Measurements from ENCODE around the gene DGKQ. TPM values are rescaled to one million over a fixed set of nuclear protein-coding genes. Genes with fewer than 3 reads are reported as not detected.

DGKQ gene
- total and polyA plus RNA-seq, 2 of the 13 experiments (the other 11 are each of a cell fraction or from before 2014, with no cell fraction given) = 4.5 to 7.2 TPM

GRCh38 chr4:931960-932712 is 41.2 kb downstream of the DGKQ start, which contains the start of the genes GAK and TMEM175 (continued):
- TF ChIP-seq SMAD1 (CRISPR knock-in tag; IDR thresholded peaks at IDR 0.05; ENCODE audit: borderline replicate concordance, low read depth) = no peak
- TF ChIP-seq, protein P1, sequence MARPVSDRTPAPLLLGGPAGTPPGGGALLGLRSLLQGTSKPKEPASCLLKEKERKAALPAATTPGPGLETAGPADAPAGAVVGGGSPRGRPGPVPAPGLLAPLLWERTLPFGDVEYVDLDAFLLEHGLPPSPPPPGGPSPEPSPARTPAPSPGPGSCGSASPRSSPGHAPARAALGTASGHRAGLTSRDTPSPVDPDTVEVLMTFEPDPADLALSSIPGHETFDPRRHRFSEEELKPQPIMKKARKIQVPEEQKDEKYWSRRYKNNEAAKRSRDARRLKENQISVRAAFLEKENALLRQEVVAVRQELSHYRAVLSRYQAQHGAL (CRISPR knock-in tag; IDR thresholded peaks at IDR 0.05; ENCODE audit: not compliant biosample characterization) = no peak
- TF ChIP-seq RBM22 (optimal IDR thresholded peaks at IDR 0.05; ENCODE audit: low read length) = no peak
- TF ChIP-seq NFE2L2 (IDR thresholded peaks at IDR 0.05; ENCODE audit: low read length) = no peak
- 0 out of 2 replicates have a peak, but pooled peaks have one; percentile 58 for TF ChIP-seq ARID2 (CRISPR knock-in tag; IDR thresholded peaks at IDR 0.05; ENCODE audit: borderline replicate concordance)
- TF ChIP-seq, protein P2, sequence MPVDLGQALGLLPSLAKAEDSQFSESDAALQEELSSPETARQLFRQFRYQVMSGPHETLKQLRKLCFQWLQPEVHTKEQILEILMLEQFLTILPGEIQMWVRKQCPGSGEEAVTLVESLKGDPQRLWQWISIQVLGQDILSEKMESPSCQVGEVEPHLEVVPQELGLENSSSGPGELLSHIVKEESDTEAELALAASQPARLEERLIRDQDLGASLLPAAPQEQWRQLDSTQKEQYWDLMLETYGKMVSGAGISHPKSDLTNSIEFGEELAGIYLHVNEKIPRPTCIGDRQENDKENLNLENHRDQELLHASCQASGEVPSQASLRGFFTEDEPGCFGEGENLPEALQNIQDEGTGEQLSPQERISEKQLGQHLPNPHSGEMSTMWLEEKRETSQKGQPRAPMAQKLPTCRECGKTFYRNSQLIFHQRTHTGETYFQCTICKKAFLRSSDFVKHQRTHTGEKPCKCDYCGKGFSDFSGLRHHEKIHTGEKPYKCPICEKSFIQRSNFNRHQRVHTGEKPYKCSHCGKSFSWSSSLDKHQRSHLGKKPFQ (CRISPR knock-in tag; IDR thresholded peaks at IDR 0.05; ENCODE audit: insufficient replicate concordance) = peak; percentile 68
- no peak for TF ChIP-seq NCOA1 (CRISPR knock-in tag; IDR thresholded peaks at IDR 0.05)
- TF ChIP-seq HOXA3 (CRISPR knock-in tag; IDR thresholded peaks at IDR 0.05) = peak; percentile 96
- 0 out of 2 replicates have a peak, but pooled peaks have one; percentile 27 for TF ChIP-seq ZNF790 (CRISPR knock-in tag; IDR thresholded peaks at IDR 0.05; ENCODE audit: borderline replicate concordance)
- peak; percentile 86 for TF ChIP-seq SRY (CRISPR knock-in tag; IDR thresholded peaks at IDR 0.05)
- TF ChIP-seq ZFYVE20 (CRISPR knock-in tag; IDR thresholded peaks at IDR 0.05; ENCODE audit: borderline replicate concordance, low read depth) = no peak
- TF ChIP-seq GFI1 (CRISPR knock-in tag; IDR thresholded peaks at IDR 0.05; ENCODE audit: borderline replicate concordance) = no peak; the same call in 1 of the 2 replicates
- no peak; the same call in 1 of the 2 replicates for TF ChIP-seq NR2F2 (IDR thresholded peaks at IDR 0.05; ENCODE audit: borderline replicate concordance, low read depth)
- peak; percentile 80; the same call in 1 of the 2 replicates for TF ChIP-seq ZNF343 (CRISPR knock-in tag; IDR thresholded peaks at IDR 0.05)
- no peak for TF ChIP-seq ZNF773 (CRISPR knock-in tag; IDR thresholded peaks at IDR 0.05; ENCODE audit: borderline replicate concordance)
- TF ChIP-seq ZNF605 (CRISPR knock-in tag; IDR thresholded peaks at IDR 0.05) = peak; percentile 65; the same call in 1 of the 2 replicates
- peak; percentile 12; the same call in 1 of the 2 replicates for TF ChIP-seq ZKSCAN8 (CRISPR knock-in tag; IDR thresholded peaks at IDR 0.05; ENCODE audit: borderline replicate concordance)
- peak; percentile 70; the same call in 1 of the 2 replicates for TF ChIP-seq NRL (CRISPR knock-in tag; IDR thresholded peaks at IDR 0.05; ENCODE audit: borderline replicate concordance)
- no peak for TF ChIP-seq ZNF766 (CRISPR knock-in tag; IDR thresholded peaks at IDR 0.05; ENCODE audit: borderline replicate concordance)
- TF ChIP-seq, protein P3, sequence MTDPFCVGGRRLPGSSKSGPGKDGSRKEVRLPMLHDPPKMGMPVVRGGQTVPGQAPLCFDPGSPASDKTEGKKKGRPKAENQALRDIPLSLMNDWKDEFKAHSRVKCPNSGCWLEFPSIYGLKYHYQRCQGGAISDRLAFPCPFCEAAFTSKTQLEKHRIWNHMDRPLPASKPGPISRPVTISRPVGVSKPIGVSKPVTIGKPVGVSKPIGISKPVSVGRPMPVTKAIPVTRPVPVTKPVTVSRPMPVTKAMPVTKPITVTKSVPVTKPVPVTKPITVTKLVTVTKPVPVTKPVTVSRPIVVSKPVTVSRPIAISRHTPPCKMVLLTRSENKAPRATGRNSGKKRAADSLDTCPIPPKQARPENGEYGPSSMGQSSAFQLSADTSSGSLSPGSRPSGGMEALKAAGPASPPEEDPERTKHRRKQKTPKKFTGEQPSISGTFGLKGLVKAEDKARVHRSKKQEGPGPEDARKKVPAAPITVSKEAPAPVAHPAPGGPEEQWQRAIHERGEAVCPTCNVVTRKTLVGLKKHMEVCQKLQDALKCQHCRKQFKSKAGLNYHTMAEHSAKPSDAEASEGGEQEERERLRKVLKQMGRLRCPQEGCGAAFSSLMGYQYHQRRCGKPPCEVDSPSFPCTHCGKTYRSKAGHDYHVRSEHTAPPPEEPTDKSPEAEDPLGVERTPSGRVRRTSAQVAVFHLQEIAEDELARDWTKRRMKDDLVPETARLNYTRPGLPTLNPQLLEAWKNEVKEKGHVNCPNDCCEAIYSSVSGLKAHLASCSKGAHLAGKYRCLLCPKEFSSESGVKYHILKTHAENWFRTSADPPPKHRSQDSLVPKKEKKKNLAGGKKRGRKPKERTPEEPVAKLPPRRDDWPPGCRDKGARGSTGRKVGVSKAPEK (CRISPR knock-in tag; IDR thresholded peaks at IDR 0.05; ENCODE audit: borderline replicate concordance) = no peak
